Left renal cortex interstitium (tissue), 4 donors: Measurements from ENCODE around the gene ARHGAP18. TPM values are rescaled to one million over a fixed set of nuclear protein-coding genes. Genes with fewer than 3 reads are reported as not detected.
A peak's percentile ranks its signal among the peaks of the same experiment; 100 is the strongest.

Experiments
- DNase-seq, 4 donors: peaks; one replicate each; pipeline ENCODE4 v3.0.0-alpha.2; 2013; ENCODE audit warnings: low read depth in 4 of 4, low spot score in 2 of 4, missing footprints in 1 of 4
- polyA plus RNA-seq, 4 donors: library from polyadenylated mRNA; unstranded; fragments of 120-200 nt; gene quantifications; one replicate each; pipeline ENCODE4 v1.2.1, GENCODE V29; 2013; ENCODE audit not compliant: insufficient read length in 4 of 4

The ARHGAP18 gene
- polyA plus RNA-seq, 4 donors = 29.6 to 40.0 (median 36.0) TPM

DNA sequence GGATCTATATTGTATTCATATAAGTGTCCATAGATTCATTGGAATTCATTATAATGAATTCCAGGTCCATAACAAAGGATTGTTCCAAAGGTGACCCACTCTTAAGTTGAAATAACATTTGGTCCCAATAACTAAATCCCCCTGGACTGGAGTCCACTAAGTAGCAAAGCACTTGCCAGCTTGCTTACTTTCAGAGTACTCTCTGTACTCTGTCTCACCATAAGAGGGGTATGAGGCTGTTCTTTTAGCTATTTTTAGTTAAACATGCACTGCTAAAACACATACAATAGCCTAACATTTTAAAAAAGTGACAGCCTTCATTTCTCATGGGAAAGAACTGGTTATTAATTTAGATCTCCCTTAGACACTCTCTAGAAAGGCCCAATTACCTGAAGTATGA, 16.7 kb upstream of the ARHGAP18 start:
- DNase-seq = no peak

- DNase-seq = no peak
Measured at GRCh38 chr6:129725341-129725740, 15.4 kb upstream of the ARHGAP18 start.

GRCh38 chr6:129719692-129720091, 9.7 kb upstream of the ARHGAP18 start:
- no peak for DNase-seq

GRCh38 chr6:129717277-129717676, 7.3 kb upstream of the ARHGAP18 start:
- no peak for DNase-seq

GRCh38 chr6:129713806-129714333, 3.9 kb upstream of the ARHGAP18 start:
- no peak for DNase-seq

DNA sequence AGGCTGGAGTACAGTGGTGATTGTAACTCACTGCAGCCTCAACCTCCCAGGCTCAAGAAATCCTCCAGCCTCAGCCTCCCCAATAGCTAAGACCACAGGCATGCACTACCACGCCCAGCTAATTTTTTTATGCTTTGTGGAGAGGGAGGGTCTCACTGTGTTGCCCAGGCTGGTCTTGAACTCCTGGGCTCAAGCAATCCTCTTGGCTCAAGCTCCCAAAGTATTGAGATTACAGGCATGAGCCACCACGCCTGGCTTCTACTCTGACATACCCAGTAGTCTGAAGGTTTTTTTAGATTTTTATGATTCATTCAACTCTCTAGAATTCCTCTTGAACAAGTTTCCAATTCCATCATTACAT, 1.3 kb upstream of the ARHGAP18 start:
- no peak for DNase-seq

DNA sequence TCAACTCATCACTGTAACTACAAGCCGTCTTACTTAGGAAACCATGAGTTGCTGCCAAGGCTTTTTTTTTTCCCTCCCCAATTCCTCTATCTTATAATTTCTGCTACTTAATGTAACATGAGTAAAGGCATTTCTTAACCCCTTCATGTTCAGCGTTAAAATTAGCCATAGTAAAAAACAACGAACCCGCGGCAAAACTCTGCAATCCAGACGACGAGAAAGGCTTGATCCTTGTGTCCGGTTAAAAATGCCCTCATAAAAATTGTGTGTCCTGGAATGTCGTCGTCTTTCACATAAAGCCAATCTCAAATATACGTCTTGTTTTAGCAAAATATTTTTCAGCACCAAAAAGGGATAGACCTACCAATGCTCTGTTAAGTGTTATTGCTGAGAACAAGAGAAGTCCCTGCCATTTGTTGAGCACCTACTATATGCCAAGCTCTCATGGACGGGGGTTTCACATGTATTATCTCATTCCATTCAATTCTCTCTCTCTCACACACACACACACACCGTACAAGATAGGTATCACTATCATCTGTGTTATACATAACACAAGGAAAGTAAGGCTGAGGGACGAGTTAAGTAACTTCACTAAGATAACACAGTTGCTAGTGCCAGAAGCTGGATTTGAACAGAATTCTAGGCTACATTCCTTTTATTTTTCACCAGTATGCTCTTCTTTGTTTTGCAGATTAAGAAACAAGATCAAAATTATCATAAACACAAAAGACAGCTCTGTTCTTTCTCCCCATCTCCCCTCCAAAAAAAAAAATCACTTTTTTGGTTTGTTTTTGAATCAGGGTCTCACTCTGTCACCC, 683 bp upstream of the ARHGAP18 start:
- DNase-seq = peak in 1 of 4 donors; percentile 56

- no peak for DNase-seq
Measured at GRCh38 chr6:129709196-129709768, 695 bp downstream of the ARHGAP18 start.

GRCh38 chr6:129708496-129709195, 1.3 kb downstream of the ARHGAP18 start:
- DNase-seq = no peak

DNA sequence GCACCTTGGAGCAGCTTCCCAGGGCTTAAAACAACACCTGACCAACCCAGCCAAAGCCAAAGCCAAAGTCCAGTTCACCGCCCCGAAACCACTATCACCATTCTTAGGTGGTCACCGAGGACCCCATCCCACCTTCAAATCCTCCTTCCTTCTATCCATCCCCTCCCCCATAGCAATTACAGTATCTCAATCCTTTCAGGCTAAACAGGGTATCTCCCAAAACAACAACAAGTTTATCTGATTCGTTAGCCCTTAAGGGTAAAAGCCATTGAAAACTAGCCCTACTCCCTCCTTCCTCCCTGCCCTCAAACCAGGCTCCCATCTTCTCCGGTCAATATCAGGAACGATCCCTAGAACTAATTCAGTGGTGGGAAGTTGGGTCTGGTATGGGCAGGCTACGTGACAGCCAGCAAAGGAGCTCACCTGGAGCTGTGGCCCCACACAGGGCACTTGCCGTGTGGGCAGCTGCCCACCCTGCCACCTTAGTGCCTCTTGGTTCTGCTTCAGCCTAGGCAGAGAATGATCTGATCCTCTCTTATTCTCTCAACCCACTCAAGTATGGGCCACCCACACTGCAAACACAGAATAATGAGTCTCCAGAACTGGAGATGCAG, 2.0 kb downstream of the ARHGAP18 start:
- DNase-seq = no peak

GRCh38 chr6:129707028-129707427, 2.9 kb downstream of the ARHGAP18 start:
- DNase-seq = no peak

DNA sequence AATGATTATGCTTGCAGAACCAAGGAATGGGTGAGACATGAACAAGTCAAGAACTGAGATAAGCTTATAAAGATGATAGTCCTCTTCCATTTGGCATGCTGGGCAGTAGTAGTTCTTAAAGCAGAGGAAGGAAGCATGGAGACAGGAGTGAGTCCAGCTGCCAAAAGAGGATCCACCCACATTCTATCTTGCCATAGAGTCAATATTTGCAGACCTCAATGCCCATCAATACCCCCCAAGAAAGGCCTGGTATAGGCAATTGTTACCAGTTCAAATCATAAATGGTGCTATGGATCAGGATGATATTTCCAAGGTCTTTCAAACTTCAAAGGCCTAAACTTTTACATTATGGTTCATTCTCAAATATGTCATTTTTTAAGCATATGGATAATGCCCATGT, 4.8 kb downstream of the ARHGAP18 start:
- DNase-seq = no peak

- no peak for DNase-seq
Measured at GRCh38 chr6:129704708-129705107, 5.3 kb downstream of the ARHGAP18 start.

DNA sequence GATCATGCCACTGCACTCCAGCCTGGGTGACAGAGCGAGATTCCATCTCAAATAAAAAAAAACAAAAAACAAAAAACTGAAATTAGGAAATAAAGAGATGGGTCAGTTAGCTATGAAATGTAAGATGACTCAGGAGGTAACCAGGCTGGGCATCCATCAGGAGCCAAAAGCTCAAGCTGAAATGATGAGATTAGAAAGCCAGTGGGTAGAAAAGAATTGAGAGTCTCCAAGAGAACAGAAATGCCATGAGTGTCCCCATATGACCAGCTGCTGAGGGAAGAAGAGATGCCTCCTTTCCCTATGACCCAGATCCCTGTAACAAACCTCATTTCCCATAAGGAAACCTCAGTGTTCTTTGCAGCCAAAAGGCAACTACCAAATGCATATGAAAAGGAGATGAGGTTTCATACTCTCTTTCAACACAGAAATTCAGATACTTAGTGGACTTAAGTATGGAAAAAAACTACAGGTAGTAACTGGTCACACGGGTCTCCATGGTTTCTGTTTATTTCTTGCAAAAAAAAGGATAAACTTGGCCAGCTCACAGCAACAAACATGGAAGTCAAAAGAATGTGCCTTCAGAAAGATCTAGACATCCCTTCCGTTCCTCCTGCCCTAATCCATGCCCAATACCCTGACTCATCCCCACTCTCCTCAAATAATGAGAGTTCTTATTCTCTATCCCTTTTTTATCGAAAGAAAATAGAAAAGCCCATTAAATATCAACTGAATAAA, 8.1 kb downstream of the ARHGAP18 start:
- no peak for DNase-seq

DNA sequence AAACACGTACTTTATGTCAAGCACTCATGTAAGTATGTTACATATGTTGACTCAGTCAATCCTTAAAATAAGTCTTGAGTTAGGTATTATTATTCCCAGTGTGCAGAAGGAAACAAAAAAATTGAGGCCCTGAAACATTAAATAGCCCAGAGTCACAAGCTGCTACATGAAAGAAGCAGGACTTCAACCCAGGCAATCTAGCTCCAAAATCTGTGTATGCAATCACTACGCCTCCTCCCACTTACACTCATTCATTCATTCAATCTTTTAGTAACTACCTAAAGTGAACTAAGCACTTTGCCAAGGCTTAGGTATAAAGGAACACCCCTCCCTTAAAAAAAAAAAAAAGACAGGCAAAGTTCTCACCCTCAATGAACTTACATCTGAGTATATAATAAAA, 9.3 kb downstream of the ARHGAP18 start:
- no peak for DNase-seq

- DNase-seq = no peak
Measured at GRCh38 chr6:129699659-129700058, 10.3 kb downstream of the ARHGAP18 start.

DNA sequence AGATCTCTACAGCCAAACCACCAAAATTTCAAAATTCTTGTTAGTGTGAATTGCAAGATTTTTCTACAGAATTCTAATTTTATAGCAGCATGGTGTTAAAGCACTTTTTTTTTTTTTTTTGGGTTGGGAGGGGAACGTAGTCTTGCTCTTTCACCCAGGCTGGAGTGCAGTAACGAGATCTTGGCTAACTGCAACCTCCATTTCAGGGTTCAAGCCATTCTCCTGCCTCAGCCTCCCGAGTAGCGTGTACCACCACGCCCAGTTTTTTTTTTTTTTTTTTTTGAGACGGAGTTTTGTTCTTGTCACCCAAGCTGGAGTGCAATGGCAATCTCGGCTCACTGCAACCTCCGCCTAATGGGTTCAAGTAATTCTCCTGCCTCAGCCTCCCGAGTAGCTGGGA, 11.5 kb downstream of the ARHGAP18 start:
- DNase-seq = no peak

GRCh38 chr6:129697788-129698187, 12.2 kb downstream of the ARHGAP18 start:
- DNase-seq = no peak

- DNase-seq = no peak
Measured at GRCh38 chr6:129696843-129697242, 13.1 kb downstream of the ARHGAP18 start.

- no peak for DNase-seq
Measured at GRCh38 chr6:129696028-129696418, 14.0 kb downstream of the ARHGAP18 start.
